CD4-positive, alpha-beta memory T cell (primary cell): ENCODE results near the gene FAM25A. TPM values are rescaled to one million over a fixed set of nuclear protein-coding genes. Genes with fewer than 3 reads are reported as not detected.
"Not testable (repeated sequence)": the region's sequence is repeated elsewhere in the genome, so short reads cannot be mapped to it uniquely, and the experiment has no call there.

Experiments
- CTCF ChIA-PET: fragments of 350-600 bp; sonication (Branson Sonifier 250); formaldehyde crosslinking; loops from one replicate; lab custom pipeline; 2021; ENCODE audit warnings: inconsistent platforms; ENCODE audit not compliant: partially characterized antibody; lab: Charles Lee
- POLR2A ChIA-PET: fragments of 350-600 bp; sonication (Branson Sonifier 250); formaldehyde crosslinking; loops from one replicate; lab custom pipeline; 2021; ENCODE audit not compliant: partially characterized antibody; lab: Charles Lee
- DNase-seq, 5 donors: peaks; one replicate each; pipeline versions ENCODE4 v3.0.0 to v3.0.0-alpha.2; 2020 to 2022; ENCODE audit warnings: mixed read lengths in 1 of 5
- H3K27ac ChIP-seq: one replicate; pipeline ENCODE4 v1.7.0; 2013; ENCODE audit warnings: low read depth, low read length
- H3K27me3 ChIP-seq: 2 replicates; pipeline ENCODE4 v1.7.0; 2013; ENCODE audit warnings: mild to moderate bottlenecking, low read length, moderate library complexity; ENCODE audit not compliant: insufficient read depth
- H3K36me3 ChIP-seq: 2 replicates; pipeline ENCODE4 v1.7.0; 2013; ENCODE audit warnings: mild to moderate bottlenecking, low read length, moderate library complexity; ENCODE audit not compliant: insufficient read depth
- H3K4me1 ChIP-seq: 2 replicates; pipeline ENCODE4 v1.7.0; 2013; ENCODE audit warnings: mild to moderate bottlenecking, low read length, moderate library complexity; ENCODE audit not compliant: insufficient read depth
- H3K4me3 ChIP-seq, 2 donors: one replicate each; pipeline ENCODE4 v1.7.0; 2013; ENCODE audit warnings: low read length in 2 of 2, mild to moderate bottlenecking in 1 of 2
- H3K9me3 ChIP-seq, 2 donors: one replicate each; pipeline ENCODE4 v1.7.0; 2013; ENCODE audit warnings: low read length in 2 of 2, control low read depth in 1 of 2; ENCODE audit not compliant: control insufficient read depth in 1 of 2
- H3K27ac Mint-ChIP-seq, 7 donors: one replicate each; pipeline ENCODE4 v1.8.0; 2020 to 2021; ENCODE audit warnings: mixed read lengths in 7 of 7, mild to moderate bottlenecking in 6 of 7, inconsistent platforms in 3 of 7, moderate library complexity in 3 of 7
- H3K27me3 Mint-ChIP-seq, 2 donors: one replicate each; pipeline ENCODE4 v1.8.0; 2020 to 2021; ENCODE audit warnings: mixed read lengths in 2 of 2
- H3K36me3 Mint-ChIP-seq, 2 donors: one replicate each; pipeline ENCODE4 v1.8.0; 2020 to 2021; ENCODE audit warnings: mixed read lengths in 2 of 2, inconsistent platforms in 1 of 2, mild to moderate bottlenecking in 1 of 2
- H3K4me1 Mint-ChIP-seq, 4 donors: one replicate each; pipeline ENCODE4 v1.8.0; 2020 to 2021; ENCODE audit warnings: mixed read lengths in 4 of 4, mild to moderate bottlenecking in 1 of 4
- H3K4me3 Mint-ChIP-seq, 8 donors: one replicate each; pipeline ENCODE4 v1.8.0; 2020 to 2021; ENCODE audit warnings: mixed read lengths in 8 of 8, mild to moderate bottlenecking in 7 of 8, moderate library complexity in 6 of 8, inconsistent platforms in 3 of 8
- H3K9me3 Mint-ChIP-seq, 8 donors: one replicate each; pipeline ENCODE4 v1.8.0; 2020 to 2021; ENCODE audit warnings: mixed read lengths in 8 of 8, mild to moderate bottlenecking in 5 of 8, inconsistent platforms in 3 of 8, moderate library complexity in 1 of 8
- intact Hi-C: fragments of 100-400 bp; cut with micrococcal nuclease; formaldehyde crosslinking; loops from one replicate; pipeline ENCODE4 v1.15.1; 2023
- polyA plus RNA-seq, 2 donors: library from polyadenylated mRNA; unstranded; fragments of 300-500 nt; fragmentation: Illumina TruSeq; gene quantifications; one replicate each; pipeline ENCODE4 v1.2.3, GENCODE V29; 2021
- total RNA-seq, 2 experiments: library from RNA; stranded (reverse); gene quantifications; one replicate each; pipeline ENCODE4 v1.2.3, GENCODE V29; 2021

FAM25A gene
- total and polyA plus RNA-seq, 4 experiments from 2014 or later = not detected

DNA sequence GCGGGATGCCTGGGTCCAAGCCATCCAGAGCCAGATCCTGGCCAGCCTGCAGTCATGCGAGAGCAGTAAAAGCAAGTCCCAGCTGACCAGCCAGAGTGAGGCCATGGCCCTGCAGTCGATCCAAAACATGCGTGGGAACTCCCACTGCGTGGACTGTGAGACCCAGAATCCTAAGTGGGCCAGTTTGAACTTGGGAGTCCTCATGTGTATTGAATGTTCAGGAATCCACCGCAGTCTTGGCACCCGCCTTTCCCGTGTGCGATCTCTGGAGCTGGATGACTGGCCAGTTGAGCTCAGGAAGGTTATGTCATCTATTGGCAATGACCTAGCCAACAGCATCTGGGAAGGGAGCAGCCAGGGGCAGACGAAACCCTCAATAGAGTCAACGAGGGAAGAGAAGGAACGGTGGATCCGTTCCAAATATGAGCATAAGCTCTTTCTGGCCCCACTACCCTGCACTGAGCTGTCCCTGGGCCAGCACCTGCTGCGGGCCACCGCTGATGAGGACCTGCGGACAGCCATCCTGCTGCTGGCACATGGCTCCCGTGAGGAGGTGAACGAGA is 10.9 kb upstream of the FAM25A start:
- H3K27me3 ChIP-seq, H3K9me3 ChIP-seq, H3K27ac Mint-ChIP-seq, H3K27me3 Mint-ChIP-seq, H3K4me1 Mint-ChIP-seq, H3K4me1 ChIP-seq, H3K36me3 ChIP-seq, DNase-seq, H3K36me3 Mint-ChIP-seq, intact Hi-C loops, H3K4me3 ChIP-seq, POLR2A ChIA-PET, CTCF ChIA-PET, H3K27ac ChIP-seq, H3K9me3 Mint-ChIP-seq, H3K4me3 Mint-ChIP-seq: not testable (repeated sequence)

- H3K36me3 ChIP-seq, H3K27ac ChIP-seq, CTCF ChIA-PET, H3K27me3 ChIP-seq, H3K36me3 Mint-ChIP-seq, H3K27ac Mint-ChIP-seq, intact Hi-C loops, H3K4me1 Mint-ChIP-seq, H3K4me1 ChIP-seq, H3K27me3 Mint-ChIP-seq, POLR2A ChIA-PET, H3K4me3 ChIP-seq, H3K9me3 ChIP-seq, DNase-seq, H3K9me3 Mint-ChIP-seq: not testable (repeated sequence)
- H3K4me3 Mint-ChIP-seq = peak overlapping the region in 2 of 8 donors; percentile 14 to 22
Measured at GRCh38 chr10:87013528-87013927, 6.6 kb upstream of the FAM25A start.

- H3K27ac ChIP-seq, intact Hi-C loops, H3K36me3 ChIP-seq, H3K27me3 Mint-ChIP-seq, H3K9me3 ChIP-seq, CTCF ChIA-PET, H3K4me1 Mint-ChIP-seq, H3K4me3 Mint-ChIP-seq, H3K4me3 ChIP-seq, H3K9me3 Mint-ChIP-seq, H3K27ac Mint-ChIP-seq, POLR2A ChIA-PET, H3K4me1 ChIP-seq, H3K36me3 Mint-ChIP-seq, DNase-seq, H3K27me3 ChIP-seq: not testable (repeated sequence)
Measured at GRCh38 chr10:87014986-87015716, 4.9 kb upstream of the FAM25A start.

GRCh38 chr10:87018127-87018526 is 2.0 kb upstream of the FAM25A start:
- intact Hi-C loops, H3K4me1 Mint-ChIP-seq, H3K4me1 ChIP-seq, POLR2A ChIA-PET, H3K4me3 Mint-ChIP-seq, H3K27me3 ChIP-seq, DNase-seq, H3K36me3 Mint-ChIP-seq, H3K27me3 Mint-ChIP-seq, CTCF ChIA-PET, H3K27ac ChIP-seq, H3K9me3 ChIP-seq, H3K9me3 Mint-ChIP-seq, H3K36me3 ChIP-seq, H3K27ac Mint-ChIP-seq, H3K4me3 ChIP-seq: not testable (repeated sequence)

- H3K36me3 Mint-ChIP-seq, H3K27ac Mint-ChIP-seq, H3K9me3 Mint-ChIP-seq, DNase-seq, CTCF ChIA-PET, POLR2A ChIA-PET, intact Hi-C loops, H3K4me3 Mint-ChIP-seq, H3K27me3 Mint-ChIP-seq, H3K36me3 ChIP-seq, H3K9me3 ChIP-seq, H3K27ac ChIP-seq, H3K4me1 ChIP-seq, H3K4me1 Mint-ChIP-seq, H3K27me3 ChIP-seq, H3K4me3 ChIP-seq: not testable (repeated sequence)
Measured at GRCh38 chr10:87019066-87019465, 1.0 kb upstream of the FAM25A start.

GRCh38 chr10:87019504-87019903 is 590 bp upstream of the FAM25A start:
- H3K27me3 ChIP-seq, intact Hi-C loops, H3K27me3 Mint-ChIP-seq, H3K4me3 ChIP-seq, H3K36me3 ChIP-seq, H3K36me3 Mint-ChIP-seq, H3K9me3 Mint-ChIP-seq, H3K27ac ChIP-seq, H3K27ac Mint-ChIP-seq, POLR2A ChIA-PET, H3K4me1 ChIP-seq, H3K9me3 ChIP-seq, CTCF ChIA-PET, DNase-seq, H3K4me3 Mint-ChIP-seq, H3K4me1 Mint-ChIP-seq: not testable (repeated sequence)

DNA sequence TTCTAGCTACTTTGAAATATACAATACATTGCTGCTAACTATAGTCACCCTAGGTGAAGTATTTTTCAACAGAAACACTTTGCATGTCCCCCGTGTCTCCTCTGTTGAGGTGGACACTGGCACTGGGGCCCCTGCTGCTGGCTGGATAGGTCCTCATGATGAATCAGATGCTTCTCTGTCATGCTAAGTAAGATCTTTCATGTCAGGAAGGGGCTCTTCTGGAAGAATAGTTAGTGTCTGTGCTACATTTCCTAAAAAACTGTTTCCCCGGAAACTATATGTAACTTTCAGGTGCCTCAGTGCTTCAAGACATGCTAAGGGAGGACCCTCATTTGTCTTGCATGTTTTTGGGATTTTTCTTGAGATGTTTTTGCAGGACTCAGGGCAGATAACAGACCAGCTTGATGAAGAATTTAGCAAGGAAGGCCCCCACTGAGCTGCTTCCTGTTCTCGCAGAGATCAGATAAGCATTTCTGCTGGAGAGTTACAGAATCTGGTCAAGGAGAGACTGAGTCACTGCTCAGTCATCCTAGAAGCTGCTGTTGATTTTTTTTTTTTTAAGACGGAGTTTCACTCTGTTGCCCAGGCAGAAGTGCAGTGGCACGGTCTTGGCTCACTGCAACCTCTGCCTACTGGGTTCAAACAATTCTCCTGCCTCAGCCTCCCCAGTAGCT is 5.3 kb downstream of the FAM25A start:
- H3K4me1 Mint-ChIP-seq, H3K27me3 Mint-ChIP-seq, H3K4me3 Mint-ChIP-seq, intact Hi-C loops, H3K4me1 ChIP-seq, DNase-seq, H3K27ac ChIP-seq, H3K4me3 ChIP-seq, H3K36me3 Mint-ChIP-seq, CTCF ChIA-PET, POLR2A ChIA-PET, H3K9me3 Mint-ChIP-seq, H3K27me3 ChIP-seq, H3K36me3 ChIP-seq, H3K27ac Mint-ChIP-seq, H3K9me3 ChIP-seq: not testable (repeated sequence)
